HepG2 (cell line): Measurements from ENCODE around the gene MBLAC2. TPM values are rescaled to one million over a fixed set of nuclear protein-coding genes. Genes with fewer than 3 reads are reported as not detected.

Source experiments
- AGO2 ChIP-seq: fragments of 200-400 bp; formaldehyde crosslinking; optimal IDR thresholded peaks from 2 replicates; pipeline ENCODE3; 2017; ENCODE audit warnings: mild to moderate bottlenecking, low read depth, low read length, moderate library complexity
- BCLAF1 ChIP-seq: fragments of 450-650 bp; IDR thresholded peaks from 2 replicates; pipeline ENCODE4 v1.6.1; 2017; ENCODE audit warnings: mild to moderate bottlenecking
- BHLHE40 ChIP-seq: IDR thresholded peaks from 2 replicates; pipeline ENCODE4 v1.6.1; 2011; ENCODE audit warnings: low read length, improper control_type of control experiment
- DRAP1 ChIP-seq: IDR thresholded peaks from 2 replicates; pipeline ENCODE4 v1.6.1; 2016; ENCODE audit warnings: missing genetic modification reagents, missing compliant biosample characterization
- E2F5 ChIP-seq: sonication (generic); formaldehyde crosslinking; conservative IDR thresholded peaks from 2 replicates; pipeline ENCODE4 v1.4.0; 2020; ENCODE audit warnings: missing genetic modification reagents
- EZH2 ChIP-seq: conservative IDR thresholded peaks from 2 replicates; pipeline ENCODE4 v1.6.1; 2012; ENCODE audit warnings: mild to moderate bottlenecking, low read depth, low read length, moderate library complexity
- IRX3 ChIP-seq: sonication (generic); formaldehyde crosslinking; IDR thresholded peaks from 2 replicates; pipeline ENCODE4 v1.8.1; 2023; ENCODE audit warnings: mild to moderate bottlenecking, low read depth, missing genetic modification reagents, borderline replicate concordance
- KDM2A ChIP-seq: sonication (generic); formaldehyde crosslinking; IDR thresholded peaks from 2 replicates; pipeline ENCODE4 v1.4.0; 2020; ENCODE audit warnings: low read depth, missing genetic modification reagents, borderline replicate concordance
- MLXIP ChIP-seq: sonication (generic); formaldehyde crosslinking; IDR thresholded peaks from 2 replicates; pipeline ENCODE4 v1.9.0; 2021; ENCODE audit warnings: missing genetic modification reagents, borderline replicate concordance
- NCOA5 ChIP-seq: sonication (generic); formaldehyde crosslinking; IDR thresholded peaks from 2 replicates; pipeline ENCODE4 v1.4.0; 2020; ENCODE audit warnings: missing genetic modification reagents
- NKX3-1 ChIP-seq: sonication (generic); formaldehyde crosslinking; IDR thresholded peaks from 2 replicates; pipeline ENCODE4 v1.5.0; 2020; ENCODE audit warnings: missing genetic modification reagents
- NRL ChIP-seq: sonication (generic); formaldehyde crosslinking; IDR thresholded peaks from 2 replicates; pipeline ENCODE4 v1.5.0; 2020; ENCODE audit warnings: missing genetic modification reagents, mild to moderate bottlenecking, moderate library complexity, borderline replicate concordance
- ZMYM2 ChIP-seq: sonication (generic); formaldehyde crosslinking; IDR thresholded peaks from 2 replicates; pipeline ENCODE4 v1.8.0; 2022; ENCODE audit warnings: mild to moderate bottlenecking, missing genetic modification reagents
- ZNF20 ChIP-seq: sonication (generic); formaldehyde crosslinking; IDR thresholded peaks from 2 replicates; pipeline ENCODE4 v1.4.0; 2020; ENCODE audit warnings: mild to moderate bottlenecking, moderate library complexity, missing genetic modification reagents
- ZNF549 ChIP-seq: sonication (generic); formaldehyde crosslinking; IDR thresholded peaks from 2 replicates; pipeline ENCODE4 v1.5.0; 2020; ENCODE audit warnings: missing genetic modification reagents
- ZNF652 ChIP-seq: IDR thresholded peaks from 2 replicates; pipeline ENCODE4 v1.6.1; 2016; ENCODE audit warnings: low read depth, borderline replicate concordance
- ZNF841 ChIP-seq: sonication (generic); formaldehyde crosslinking; IDR thresholded peaks from 2 replicates; pipeline ENCODE4 v1.8.1; 2023; ENCODE audit warnings: missing genetic modification reagents, borderline replicate concordance
- polyA plus RNA-seq, 8 experiments: library from polyadenylated mRNA; depleted of rRNA in 3 of 8; stranded (reverse) in 7 of 8; unstranded in 1 of 8; fragments of >200 nt; fragmentation: Illumina TruSeq in 4 of 8; extraction: Trizol in 4 of 8; gene quantifications; 2 replicates each; pipeline versions ENCODE4 v1.2.1 to v1.2.3, GENCODE V29; 2011 to 2016; ENCODE audit warnings: low read depth in 4 of 8, missing spikeins in 1 of 8, mixed read lengths in 1 of 8; ENCODE audit not compliant: insufficient read depth in 1 of 8
- total RNA-seq, 5 experiments: library from RNA; depleted of rRNA; stranded (reverse); fragments of >200 nt; fragmentation: Illumina TruSeq; extraction: Trizol; gene quantifications; 2 replicates each; pipeline ENCODE4 v1.2.3, GENCODE V29; 2016; ENCODE audit warnings: low read depth in 1 of 5
- TF ChIP-seq, protein P1 (sequence below): sonication (generic); formaldehyde crosslinking; IDR thresholded peaks from 2 replicates; pipeline ENCODE4 v1.5.1; 2020; ENCODE audit warnings: mild to moderate bottlenecking, missing genetic modification reagents, moderate library complexity
- TF ChIP-seq, protein P2 (sequence below): IDR thresholded peaks from 2 replicates; pipeline ENCODE4 v1.6.1; 2016; ENCODE audit warnings: missing compliant biosample characterization, missing genetic modification reagents, borderline replicate concordance

The MBLAC2 gene
- total and polyA plus RNA-seq, 2 of the 13 experiments (the other 11 are each of a cell fraction or from before 2014, with no cell fraction given): 2.9 to 4.1 TPM

- peak; percentile 29; the same call in 1 of the 2 replicates for TF ChIP-seq NKX3-1
- TF ChIP-seq BHLHE40: no peak
- no peak for TF ChIP-seq AGO2
- peak; percentile 45; the same call in 1 of the 2 replicates for TF ChIP-seq ZMYM2 (CRISPR knock-in tag)
- 0 out of 2 replicates have a peak, but pooled peaks have one; percentile 40 for TF ChIP-seq MLXIP (CRISPR knock-in tag)
- no peak for TF ChIP-seq ZNF652 (CRISPR knock-in tag)
- no peak for TF ChIP-seq BCLAF1
- peak; percentile 45; the same call in 1 of the 2 replicates for TF ChIP-seq IRX3 (CRISPR knock-in tag)
- peak; percentile 73; the same call in 1 of the 2 replicates for TF ChIP-seq ZNF841 (CRISPR knock-in tag)
- TF ChIP-seq DRAP1: no peak
- TF ChIP-seq, protein P1, sequence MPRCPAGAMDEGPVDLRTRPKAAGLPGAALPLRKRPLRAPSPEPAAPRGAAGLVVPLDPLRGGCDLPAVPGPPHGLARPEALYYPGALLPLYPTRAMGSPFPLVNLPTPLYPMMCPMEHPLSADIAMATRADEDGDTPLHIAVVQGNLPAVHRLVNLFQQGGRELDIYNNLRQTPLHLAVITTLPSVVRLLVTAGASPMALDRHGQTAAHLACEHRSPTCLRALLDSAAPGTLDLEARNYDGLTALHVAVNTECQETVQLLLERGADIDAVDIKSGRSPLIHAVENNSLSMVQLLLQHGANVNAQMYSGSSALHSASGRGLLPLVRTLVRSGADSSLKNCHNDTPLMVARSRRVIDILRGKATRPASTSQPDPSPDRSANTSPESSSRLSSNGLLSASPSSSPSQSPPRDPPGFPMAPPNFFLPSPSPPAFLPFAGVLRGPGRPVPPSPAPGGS (CRISPR knock-in tag): no peak; the same call in 1 of the 2 replicates
- TF ChIP-seq NRL: peak; percentile 50; the same call in 1 of the 2 replicates
- TF ChIP-seq ZNF549 (CRISPR knock-in tag): no peak
- TF ChIP-seq, protein P2, sequence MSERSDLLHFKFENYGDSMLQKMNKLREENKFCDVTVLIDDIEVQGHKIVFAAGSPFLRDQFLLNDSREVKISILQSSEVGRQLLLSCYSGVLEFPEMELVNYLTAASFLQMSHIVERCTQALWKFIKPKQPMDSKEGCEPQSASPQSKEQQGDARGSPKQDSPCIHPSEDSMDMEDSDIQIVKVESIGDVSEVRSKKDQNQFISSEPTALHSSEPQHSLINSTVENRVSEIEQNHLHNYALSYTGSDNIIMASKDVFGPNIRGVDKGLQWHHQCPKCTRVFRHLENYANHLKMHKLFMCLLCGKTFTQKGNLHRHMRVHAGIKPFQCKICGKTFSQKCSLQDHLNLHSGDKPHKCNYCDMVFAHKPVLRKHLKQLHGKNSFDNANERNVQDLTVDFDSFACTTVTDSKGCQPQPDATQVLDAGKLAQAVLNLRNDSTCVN (CRISPR knock-in tag): no peak
- TF ChIP-seq KDM2A: no peak
- TF ChIP-seq ZNF20 (CRISPR knock-in tag): no peak
- no peak for TF ChIP-seq E2F5 (CRISPR knock-in tag)
- TF ChIP-seq NCOA5 (CRISPR knock-in tag): 0 out of 2 replicates have a peak, but pooled peaks have one; percentile 73
- no peak for TF ChIP-seq EZH2
These were observed 956 bp downstream of the MBLAC2 start (continued) for GRCh38 chr5:90473396-90474234.
